ENCODE results near the gene ARHGEF6.
"Not testable (repeated sequence)": the region's sequence is repeated elsewhere in the genome, so short reads cannot be mapped to it uniquely, and the experiment has no call there.

The ARHGEF6 gene

DNA sequence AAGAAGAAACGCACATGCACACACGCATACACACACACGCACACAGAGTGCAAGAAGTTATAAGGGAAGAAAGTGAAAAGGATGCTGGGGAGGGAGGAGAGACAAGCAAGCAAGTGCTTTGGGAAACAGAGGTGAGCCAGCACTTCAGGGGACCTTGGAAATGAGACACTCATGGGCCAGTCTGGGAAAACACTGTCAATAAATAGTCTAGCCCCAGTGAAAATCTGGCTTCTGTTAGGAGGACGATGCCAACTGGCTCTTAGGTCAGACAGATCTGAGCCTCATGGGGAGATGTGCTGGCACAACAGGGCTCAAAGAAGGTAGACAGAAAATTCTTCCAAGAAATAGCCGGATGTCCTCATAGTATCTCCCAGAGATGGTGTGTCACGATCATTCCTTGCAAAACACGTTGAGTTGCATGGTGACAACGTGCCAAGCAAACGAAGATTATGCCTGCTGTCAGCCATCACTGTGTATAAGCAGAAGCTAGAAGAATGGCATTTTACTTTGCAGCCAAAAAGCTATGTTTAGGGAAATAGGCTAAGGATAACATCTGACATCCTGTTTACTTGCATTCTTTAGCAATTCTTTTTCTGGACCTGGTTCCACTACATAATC lies 557 bp upstream of the ARHGEF6 start:
- DNase-seq: peak in 1 of 2 donors; percentile 14

DNA sequence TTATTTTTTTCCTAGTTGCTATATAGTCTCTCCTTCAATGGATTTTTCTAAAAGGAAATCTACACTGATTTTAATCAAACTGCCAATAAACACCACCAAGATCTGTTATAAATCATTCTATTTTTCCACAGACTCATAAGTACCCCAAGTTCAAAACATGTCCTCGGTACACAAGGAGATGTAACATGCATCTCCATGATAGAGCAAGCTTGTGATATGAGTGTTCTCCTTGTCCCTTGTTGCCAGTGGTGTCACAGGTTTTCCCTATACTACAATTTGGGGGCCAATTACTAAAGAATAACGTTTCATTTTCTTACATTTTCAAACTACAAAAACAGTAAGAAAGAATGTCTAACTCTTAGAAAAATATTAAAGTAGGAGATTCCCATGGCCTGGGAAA lies 491 bp downstream of the ARHGEF6 start:
- DNase-seq: no peak

DNA sequence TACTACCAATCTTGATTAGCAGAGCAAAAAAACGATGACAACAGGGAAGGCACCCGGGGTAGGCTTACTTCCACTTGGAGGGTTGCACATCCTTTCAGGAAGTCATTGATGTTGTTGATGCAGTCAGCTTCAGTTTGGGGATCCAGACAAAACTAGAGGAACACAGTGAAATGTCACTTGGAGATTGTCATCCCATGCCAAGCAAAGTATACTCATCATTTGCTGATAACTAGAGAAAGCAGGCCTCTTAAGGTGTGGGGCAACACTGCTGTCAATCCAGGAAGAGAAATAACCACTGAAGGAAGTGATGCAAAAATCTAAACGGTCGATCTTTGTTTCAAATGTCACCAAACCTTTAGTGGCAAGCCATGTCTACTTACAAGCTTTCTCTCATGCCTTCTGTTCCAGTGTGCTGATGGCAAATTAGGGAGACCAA lies 1.4 kb downstream of the ARHGEF6 start:
- peak; percentile 34 to 43 for DNase-seq

DNA sequence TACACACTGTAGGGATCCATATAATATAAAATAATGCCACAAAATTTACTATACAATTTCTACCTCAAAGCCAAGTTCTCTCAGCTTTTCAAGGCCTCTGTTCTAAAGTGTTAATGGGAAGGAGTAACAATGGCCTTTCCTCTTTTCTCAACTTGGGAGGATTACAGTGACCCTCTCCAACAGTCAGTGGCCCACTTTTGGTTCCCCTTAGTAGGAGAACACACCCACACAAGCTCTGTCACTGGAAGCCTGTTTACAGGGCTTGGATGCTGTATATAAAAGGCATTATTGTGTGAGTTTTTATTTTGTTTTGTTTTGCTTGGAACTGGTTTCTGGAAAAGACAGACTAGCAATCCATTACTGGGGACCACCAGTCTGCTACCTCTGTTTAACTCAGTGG lies 1.8 kb downstream of the ARHGEF6 start:
- DNase-seq: peak; percentile 48 to 64

DNA sequence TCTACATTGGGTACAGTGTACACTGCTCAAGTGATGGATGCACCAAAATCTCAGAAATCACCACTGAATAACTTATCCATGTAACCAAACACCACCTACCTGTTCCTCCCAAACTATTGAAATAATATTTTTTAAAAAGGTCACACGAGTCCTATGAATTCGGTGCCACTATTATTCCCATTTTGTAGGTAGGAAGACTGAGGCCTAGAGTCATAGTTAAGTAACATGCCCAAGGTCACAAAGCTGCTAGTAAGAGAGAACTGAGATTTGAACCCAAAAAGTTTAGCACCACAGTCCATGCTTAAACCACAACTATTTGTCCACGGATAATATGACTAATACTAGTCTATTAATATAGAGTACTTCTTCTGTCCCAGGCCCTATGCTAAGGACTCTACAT lies 2.7 kb downstream of the ARHGEF6 start:
- DNase-seq: no peak

DNA sequence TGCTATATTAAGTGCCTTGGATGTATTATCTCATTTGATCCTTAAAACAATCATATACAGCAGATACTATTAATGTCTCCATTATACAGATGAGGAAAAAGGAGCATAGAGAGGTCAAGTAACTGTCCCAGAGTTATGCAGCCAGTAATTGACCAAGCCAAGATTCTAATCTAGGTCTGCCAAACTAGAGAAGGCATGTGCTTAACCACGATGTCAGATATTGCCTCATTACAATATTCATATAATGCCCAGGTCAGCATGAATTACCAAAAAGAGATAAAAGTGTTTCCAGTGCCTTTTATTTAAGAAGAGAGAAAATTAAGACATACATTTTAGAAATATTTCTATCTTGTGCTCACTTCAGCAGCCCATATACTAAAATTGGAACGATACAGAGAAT lies 7.1 kb downstream of the ARHGEF6 start:
- DNase-seq: no peak

DNA sequence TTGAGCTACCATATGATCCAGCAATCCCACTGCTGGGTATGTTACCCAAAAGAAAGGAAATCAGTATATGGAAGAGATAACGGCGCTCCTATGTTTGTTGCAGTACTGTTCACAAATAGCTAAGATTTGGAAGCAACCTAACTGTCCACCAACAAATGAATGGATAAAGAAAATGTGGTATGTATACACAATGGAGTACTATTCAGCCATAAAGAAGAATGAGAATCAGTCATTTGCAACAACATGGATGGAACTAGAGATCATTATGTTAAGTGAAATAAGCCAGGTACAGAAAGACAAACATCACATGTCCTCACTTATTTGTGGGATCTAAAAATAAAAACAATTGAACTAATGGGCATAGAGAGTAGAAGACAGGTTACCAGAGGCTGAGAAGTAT lies 8.9 kb downstream of the ARHGEF6 start:
- not testable (repeated sequence) for DNase-seq

DNA sequence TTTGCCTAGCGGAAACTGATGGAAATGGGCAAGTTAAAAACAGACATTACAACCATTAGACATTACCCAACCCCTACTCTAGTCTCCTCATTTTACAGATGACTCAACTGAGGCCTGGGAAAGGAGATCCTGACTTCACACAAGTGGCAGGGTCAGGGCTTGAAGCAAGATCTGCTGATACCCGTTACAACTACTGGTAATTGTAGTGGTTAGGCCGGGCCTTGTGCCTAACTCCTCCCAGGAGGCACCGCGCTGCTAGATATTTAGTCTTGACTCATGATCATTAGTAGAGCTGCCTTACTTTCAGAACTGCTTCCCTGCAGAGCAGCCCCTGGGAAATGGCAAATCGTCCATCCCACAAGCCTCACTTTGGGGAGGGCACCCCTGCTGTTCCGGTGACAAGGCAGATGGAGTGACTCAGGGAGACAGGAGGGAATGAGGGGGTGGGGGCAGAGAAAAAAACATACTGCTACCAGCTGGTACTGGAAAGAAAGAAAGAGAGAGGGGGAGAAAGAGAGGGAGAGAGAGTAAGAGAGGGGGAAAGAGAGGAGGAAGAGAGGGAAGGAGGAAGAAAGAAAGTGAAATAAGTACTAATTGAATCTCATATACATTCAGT lies 12.2 kb downstream of the ARHGEF6 start:
- DNase-seq: peak; percentile 65 to 78

DNA sequence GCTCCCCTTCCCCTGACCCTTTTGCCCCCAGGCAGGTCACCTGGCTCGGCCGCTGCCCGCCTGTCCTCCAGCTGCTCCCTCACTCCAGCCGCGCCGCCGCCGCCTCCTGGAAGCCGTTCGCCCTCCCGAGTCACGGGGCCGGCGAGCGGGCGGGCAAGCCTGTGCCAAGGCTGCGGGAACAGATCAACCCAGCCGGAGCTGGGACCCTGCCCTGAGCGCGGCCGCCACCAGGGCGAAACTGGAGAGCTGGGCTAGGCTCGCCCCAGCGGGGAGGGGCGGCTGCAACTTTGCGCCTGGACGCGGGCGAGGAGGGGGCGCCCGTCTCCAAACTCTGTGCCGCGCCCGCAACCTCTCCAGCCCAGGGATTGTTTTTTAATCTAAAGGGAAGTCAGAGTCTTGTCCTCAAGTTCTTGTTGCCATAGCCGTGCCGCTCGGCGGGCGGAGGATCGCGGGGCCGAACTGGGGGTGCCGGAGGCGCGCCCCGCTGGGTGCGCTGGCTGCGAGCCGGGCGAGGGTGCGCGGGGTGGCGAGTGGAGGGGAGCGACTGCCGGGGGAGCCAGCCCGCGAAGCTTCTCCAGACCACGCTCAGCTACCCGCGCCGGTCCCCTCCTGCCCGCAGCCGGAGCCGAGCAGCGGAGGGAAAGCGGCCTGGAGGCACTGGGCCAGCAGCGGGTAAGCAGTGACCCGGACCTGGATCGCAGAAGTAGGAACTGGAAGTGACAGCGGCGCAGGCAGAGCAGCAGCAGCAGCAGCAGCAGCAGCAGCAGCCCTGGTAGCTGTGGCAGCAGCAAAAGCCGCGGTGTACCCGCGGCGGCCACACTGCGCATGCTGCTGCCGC lies 13.4 kb downstream of the ARHGEF6 start:
- peak in 1 of 2 donors; percentile 49 for DNase-seq

DNA sequence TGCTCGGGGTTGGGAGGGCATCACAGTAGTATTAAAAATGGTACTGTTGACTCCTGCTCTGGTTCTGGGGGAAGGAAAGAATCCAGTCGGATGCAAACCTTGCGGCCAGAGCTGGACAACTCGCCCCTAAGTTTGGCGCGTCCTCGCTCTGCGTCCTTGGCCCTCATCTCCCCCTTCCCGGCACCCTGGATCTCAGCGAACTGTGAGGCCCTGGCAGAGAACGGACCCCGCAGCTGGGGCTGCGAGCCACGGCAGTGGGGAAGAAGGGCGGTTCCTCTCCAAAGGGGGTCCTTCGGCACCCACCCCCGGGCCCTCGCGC lies 14.0 kb downstream of the ARHGEF6 start:
- DNase-seq: no peak

DNA sequence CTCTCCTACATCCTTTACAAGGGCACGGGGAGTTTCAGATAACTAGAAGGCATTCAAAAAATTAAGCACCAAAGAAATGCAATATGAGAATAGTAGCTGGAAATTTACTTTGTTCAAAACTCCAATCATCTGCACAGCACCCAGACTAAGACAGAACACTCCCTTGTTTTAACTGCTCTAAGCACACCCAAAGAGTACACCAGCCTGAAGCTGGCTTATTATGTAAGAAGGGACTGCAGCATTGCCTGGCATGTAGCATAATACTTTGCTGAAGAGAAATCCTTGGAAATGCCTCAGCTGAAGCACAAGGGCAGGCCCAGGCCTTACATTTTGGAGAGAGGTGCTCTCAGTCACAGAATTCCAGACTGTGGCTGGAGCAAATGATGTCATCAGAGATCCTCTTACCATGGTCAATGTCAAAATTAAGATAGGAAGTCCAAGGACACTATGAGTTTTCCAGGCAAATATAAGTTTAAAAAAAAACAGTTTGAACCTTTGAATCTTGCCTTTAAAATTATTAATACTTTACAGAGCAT lies 14.8 kb downstream of the ARHGEF6 start:
- no peak for DNase-seq

DNA sequence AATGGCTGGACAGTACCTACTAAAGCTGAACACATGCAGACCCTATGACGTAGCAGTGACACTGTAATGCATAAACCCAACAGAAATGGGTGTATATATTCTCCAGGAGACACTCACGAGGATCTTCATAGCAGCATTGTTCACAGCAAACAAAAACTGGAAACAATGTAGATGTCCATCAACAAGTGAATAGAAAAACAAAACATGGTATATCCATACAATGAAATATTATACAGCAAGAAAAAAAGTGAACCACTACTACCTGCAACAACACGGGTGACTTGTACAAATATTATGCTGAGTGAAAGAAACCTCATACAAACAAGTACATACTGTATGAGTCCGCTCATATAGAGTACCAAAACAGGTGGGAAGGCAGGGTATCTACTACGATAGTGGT lies 16.5 kb downstream of the ARHGEF6 start:
- DNase-seq: no peak

DNA sequence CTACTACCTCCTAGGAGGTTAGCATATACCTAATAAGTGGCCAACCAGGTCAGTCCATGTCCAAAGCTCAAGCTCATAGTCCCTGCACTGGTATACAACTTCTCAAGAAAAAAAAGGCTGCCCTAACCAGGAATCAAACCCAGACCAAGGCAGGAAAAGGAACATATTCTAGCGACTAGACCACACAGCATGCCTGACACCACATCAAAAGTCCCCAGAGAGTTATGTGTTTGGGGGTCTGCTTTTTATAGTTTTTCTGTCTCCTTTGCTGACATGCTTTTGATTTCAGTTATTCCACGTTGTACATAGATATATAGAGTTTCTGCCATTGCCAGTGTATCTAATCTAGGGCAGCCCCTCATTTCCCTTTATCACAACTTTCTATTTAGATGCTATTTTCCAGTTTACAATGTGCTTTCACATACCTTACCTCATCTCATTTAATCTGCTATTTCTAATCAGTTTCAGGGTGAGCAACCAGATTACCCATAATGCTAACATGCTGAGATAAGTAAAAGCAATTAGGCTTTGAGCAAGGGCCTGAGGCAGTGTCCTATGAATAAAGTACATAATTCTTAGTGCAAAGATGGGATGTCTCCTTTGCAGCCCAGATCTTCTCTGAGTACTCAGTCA lies 17.8 kb downstream of the ARHGEF6 start:
- DNase-seq: no peak

DNA sequence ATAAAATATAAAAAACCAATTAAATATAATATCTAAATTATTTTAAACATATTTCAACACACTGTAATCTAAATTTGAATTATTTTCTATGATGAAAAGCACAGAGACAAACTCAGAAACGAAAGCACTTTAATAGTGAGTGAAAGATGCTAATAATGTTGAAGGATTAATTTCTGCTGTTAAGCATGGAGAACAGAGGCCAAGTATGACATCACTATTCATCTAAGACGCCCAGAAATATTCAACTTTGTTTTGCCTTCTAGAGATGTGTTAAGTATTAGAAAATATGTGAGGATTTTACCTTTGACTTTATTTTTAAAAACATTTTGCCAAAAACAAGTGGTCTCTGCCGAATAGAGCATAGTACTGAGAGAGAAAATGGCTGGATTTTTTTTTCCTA lies 19.3 kb downstream of the ARHGEF6 start:
- no peak for DNase-seq

DNA sequence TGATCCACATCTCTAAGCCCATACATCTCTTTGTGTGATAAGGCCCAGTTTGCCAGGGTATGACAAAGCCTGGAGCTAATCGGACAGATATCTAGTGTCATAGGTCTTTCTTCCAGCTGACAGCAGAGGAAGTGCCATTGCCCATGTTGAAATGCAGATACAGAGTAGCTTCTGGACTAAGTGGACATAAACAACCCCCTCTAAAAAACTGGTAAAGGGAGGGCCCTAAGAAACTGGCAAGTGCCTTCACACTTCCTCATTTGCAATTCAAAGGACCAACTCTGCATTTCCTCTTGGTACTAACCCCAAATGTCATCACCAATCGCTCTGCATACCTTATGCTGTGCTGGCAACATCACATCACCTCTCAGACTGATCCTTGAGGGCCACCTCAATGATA lies 20.8 kb downstream of the ARHGEF6 start:
- no peak for DNase-seq

DNA sequence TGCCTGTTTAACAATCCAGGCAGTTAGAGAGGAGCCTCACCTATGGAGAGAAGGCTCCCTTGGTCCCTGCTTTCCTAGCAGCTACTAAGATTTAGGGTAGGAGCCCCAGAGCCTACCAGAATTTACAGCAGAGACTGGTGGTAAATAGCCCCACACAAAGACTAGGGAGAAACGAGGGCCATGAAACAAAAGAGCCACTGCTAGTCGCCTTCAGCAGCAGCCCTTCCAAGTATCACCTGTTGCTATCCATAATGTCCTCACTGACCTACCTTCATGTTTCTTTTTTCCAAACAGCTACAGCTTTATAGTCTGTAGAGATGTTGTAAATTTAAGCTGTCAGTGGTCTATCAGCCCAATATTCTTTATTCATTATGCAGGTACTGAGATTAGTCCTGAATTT lies 25.3 kb downstream of the ARHGEF6 start:
- no peak for DNase-seq

DNA sequence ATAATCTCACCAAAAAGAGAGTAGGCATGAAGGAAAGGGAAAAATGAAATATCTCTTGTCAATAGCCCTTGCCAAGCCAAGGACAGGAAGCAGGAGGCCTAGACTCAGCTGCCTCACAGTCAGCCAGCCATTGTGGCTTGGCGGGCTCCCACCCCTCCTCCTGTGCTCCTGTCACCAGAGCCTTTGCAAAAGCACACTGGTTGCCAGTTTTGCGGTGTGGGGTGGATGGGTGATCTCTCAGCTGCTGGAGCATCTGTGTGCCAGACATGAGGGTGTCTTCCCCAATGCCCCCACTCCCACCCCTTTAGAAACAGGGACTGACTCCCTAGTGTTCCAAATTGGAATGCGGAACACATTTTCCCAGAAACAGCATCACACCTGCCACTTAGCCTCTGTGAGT lies 26.1 kb downstream of the ARHGEF6 start:
- DNase-seq: no peak

DNA sequence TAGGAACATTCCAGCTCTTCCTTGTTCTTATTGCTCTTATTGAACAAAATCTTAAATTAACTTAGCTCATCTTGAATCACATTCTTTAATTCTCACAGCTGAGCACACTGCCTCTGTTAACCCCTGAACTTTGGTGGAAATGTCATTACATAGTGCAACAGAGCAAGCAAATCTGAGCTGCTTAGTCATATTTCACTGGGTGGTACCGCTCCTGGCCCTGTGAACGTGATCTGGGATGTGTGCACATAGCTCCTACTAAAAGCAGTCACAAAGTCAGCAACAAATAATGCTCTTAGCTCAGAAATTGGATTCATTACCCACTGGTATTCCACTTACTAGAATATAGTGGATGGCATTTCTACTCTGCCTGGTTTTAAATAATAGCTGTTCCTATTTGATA lies 27.9 kb downstream of the ARHGEF6 start:
- no peak for DNase-seq

DNA sequence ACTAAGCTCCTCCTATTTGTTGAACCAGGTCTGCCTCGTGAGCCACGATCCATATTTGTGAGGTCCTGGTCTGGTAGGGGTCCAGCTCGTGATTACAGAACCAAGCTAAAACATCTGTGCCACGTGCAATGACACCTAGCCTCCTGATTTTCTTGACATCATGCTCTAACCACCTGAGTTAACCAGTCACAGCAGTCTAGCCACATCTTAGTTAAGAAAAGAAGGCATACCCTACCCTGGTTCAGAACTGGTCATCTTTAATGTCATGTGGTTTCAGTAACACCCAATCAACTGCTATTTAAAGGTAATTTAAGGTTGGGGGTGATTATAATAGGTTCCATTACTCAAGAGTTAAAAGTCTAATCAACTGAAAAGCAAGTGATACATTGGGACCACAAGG lies 28.4 kb downstream of the ARHGEF6 start:
- no peak for DNase-seq

DNA sequence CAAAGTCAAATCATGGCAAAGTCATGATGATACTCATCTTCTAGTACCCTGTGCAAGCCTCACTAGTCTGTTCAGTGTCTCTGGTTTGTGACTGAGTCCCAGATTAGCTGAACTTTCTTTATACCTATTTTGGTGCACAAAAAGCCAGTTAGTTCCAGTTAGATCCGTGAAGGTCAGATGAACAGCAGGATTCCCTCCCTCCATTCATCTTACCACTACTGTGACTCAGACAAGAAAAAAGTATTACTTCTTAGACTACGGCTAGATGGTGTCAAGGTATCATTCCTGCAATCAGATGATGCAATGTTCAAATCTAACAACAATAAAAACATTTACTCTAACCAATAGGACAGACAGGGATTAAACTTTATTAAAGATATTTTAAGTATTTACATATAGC lies 30.4 kb downstream of the ARHGEF6 start:
- no peak for DNase-seq

DNA sequence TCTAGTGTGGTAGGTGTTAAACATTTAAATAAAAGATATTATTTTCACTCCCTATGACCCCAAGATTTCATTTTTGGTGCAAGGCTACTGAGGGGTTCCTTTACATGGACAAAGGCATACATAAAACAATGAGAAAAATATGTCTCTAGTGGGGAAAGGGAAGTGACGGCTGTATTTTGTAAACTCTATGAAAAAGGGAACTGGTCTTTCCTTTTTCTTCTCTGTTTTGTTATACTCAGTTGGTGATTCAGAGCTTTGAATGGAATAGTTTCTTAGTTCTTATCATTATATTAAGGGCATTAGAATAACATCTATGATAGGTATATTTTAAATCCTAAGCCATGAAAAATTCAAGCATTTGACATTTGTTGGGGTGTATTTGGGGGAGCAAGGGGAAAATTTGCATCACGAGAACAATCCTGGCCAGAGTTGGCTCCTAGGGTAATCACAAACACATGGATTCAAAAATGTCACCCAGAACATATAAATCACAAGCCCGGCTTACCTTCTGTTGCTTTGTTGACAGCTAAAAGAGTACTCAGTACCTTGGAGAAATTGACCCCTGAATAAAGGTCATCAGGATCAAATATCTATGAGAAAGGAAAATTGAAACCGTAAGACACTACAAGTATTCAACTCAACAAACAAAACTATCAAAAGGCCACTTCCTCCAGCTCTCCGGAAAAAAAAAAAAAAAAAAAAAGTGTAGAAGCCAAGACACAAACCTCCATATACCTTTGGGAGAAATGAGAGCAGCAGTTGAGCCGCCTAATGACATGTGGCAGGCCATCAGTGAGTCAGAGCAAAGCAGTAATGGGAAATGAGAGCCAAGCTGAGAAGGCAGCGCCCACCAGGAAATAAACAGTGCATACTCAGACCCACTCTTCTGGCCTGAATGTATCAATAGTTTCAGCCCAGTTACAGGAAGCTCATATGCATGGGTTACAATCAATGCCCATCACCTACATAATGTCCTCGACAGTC lies 33.4 kb downstream of the ARHGEF6 start:
- peak; percentile 47 to 49 for DNase-seq
